ENCODE results near the gene NTN4.

- TF ChIP-seq GLIS3 (CRISPR knock-in tag; IDR thresholded peaks at IDR 0.05): no peak
- no peak for TF ChIP-seq BACH2 (CRISPR knock-in tag; IDR thresholded peaks at IDR 0.05; ENCODE audit: borderline replicate concordance)
These were observed 143.8 kb downstream of the NTN4 start for GRCh38 chr12:95646781-95647190.

Data from SK-N-SH treated with all-trans-retinoic acid at 6 μM for 48 hours (cell line).